Vagina (tissue), 2 donors: ENCODE data around the gene C12orf43. TPM values are rescaled to one million over a fixed set of nuclear protein-coding genes. Genes with fewer than 3 reads are reported as not detected.

ENCODE experiments used
- DNase-seq, 2 donors: peaks; one replicate each; pipeline ENCODE4 v3.0.0-alpha.2; 2017; ENCODE audit errors: extremely low spot score in 2 of 2
- H3K27ac ChIP-seq: fragments of 200-600 bp; sonication (generic); one replicate; pipeline ENCODE4 v1.5.1; 2019
- H3K27me3 ChIP-seq: fragments of 200-600 bp; sonication (generic); one replicate; pipeline ENCODE4 v1.5.1; 2019
- H3K36me3 ChIP-seq, 2 donors: fragments of 200-600 bp; sonication (generic); one replicate each; pipeline ENCODE4 v1.5.1; 2017 to 2019
- H3K4me1 ChIP-seq: fragments of 200-600 bp; sonication (generic); one replicate; pipeline ENCODE4 v1.5.1; 2019
- H3K4me3 ChIP-seq, 2 donors: fragments of 200-600 bp; sonication (generic); 1 replicate in 1 of 2; 2 replicates in 1 of 2; pipeline ENCODE4 v1.5.1; 2016 to 2019
- H3K9me3 ChIP-seq: fragments of 200-600 bp; sonication (generic); one replicate; pipeline ENCODE4 v1.5.1; 2019
- POLR2A ChIP-seq, 2 donors: fragments of 450-650 bp; IDR thresholded peaks; one replicate each; pipeline ENCODE4 v1.6.1; 2017; ENCODE audit warnings: antibody characterized with exemption in 2 of 2, mild to moderate bottlenecking in 2 of 2, moderate library complexity in 2 of 2
- POLR2AphosphoS5 ChIP-seq, 2 donors: sonication (generic); formaldehyde crosslinking; IDR thresholded peaks; one replicate each; pipeline ENCODE4 v1.9.0; 2017; ENCODE audit warnings: antibody characterized with exemption in 2 of 2, mild to moderate bottlenecking in 2 of 2, low read depth in 1 of 2; ENCODE audit not compliant: insufficient read depth in 1 of 2
- intact Hi-C: fragments of 100-400 bp; cut with DNase I; formaldehyde crosslinking; loops from one replicate; pipeline ENCODE4 v1.15.1; 2023
- total RNA-seq: library from RNA; depleted of rRNA; stranded (reverse); fragments of >200 nt; gene quantifications from one replicate; pipeline ENCODE4 v1.2.3, GENCODE V29; 2016
- TF ChIP-seq, protein P1 (sequence below), 3 experiments: fragments of 450-650 bp in 2 of 3; fragments of 200-600 bp in 1 of 3; sonication (generic) in 1 of 3; IDR thresholded peaks; one replicate each; pipeline ENCODE4 v1.5.1; 2017 to 2019; ENCODE audit warnings: antibody characterized with exemption in 3 of 3, mild to moderate bottlenecking in 2 of 3, moderate library complexity in 2 of 3

The C12orf43 gene
- total RNA-seq, 1 donor from 2014 or later: 7.4 TPM

GRCh38 chr12:120983759-120984158, 32.5 kb downstream of the C12orf43 start:
- TF ChIP-seq, protein P1, sequence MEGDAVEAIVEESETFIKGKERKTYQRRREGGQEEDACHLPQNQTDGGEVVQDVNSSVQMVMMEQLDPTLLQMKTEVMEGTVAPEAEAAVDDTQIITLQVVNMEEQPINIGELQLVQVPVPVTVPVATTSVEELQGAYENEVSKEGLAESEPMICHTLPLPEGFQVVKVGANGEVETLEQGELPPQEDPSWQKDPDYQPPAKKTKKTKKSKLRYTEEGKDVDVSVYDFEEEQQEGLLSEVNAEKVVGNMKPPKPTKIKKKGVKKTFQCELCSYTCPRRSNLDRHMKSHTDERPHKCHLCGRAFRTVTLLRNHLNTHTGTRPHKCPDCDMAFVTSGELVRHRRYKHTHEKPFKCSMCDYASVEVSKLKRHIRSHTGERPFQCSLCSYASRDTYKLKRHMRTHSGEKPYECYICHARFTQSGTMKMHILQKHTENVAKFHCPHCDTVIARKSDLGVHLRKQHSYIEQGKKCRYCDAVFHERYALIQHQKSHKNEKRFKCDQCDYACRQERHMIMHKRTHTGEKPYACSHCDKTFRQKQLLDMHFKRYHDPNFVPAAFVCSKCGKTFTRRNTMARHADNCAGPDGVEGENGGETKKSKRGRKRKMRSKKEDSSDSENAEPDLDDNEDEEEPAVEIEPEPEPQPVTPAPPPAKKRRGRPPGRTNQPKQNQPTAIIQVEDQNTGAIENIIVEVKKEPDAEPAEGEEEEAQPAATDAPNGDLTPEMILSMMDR (IDR thresholded peaks at IDR 0.05): no peak
- no peak for TF ChIP-seq POLR2A (IDR thresholded peaks at IDR 0.05)
- TF ChIP-seq POLR2AphosphoS5 (IDR thresholded peaks at IDR 0.05; ENCODE audit: insufficient read depth in 1 of 2, low read depth in 1 of 2): no peak
- H3K4me1 ChIP-seq: no peaks in the 10 kb centered on the region
- intact Hi-C loops: no loop called here
- no peaks in the 10 kb centered on the region for H3K36me3 ChIP-seq
- no peaks in the 10 kb centered on the region for H3K27me3 ChIP-seq
- H3K4me3 ChIP-seq: no peak overlapping the region
- H3K27ac ChIP-seq: no peak overlapping the region
- no peak for DNase-seq
- H3K9me3 ChIP-seq: no peaks in the 10 kb centered on the region

GRCh38 chr12:120982659-120983058, 33.6 kb downstream of the C12orf43 start:
- intact Hi-C loops: no loop called here

DNA sequence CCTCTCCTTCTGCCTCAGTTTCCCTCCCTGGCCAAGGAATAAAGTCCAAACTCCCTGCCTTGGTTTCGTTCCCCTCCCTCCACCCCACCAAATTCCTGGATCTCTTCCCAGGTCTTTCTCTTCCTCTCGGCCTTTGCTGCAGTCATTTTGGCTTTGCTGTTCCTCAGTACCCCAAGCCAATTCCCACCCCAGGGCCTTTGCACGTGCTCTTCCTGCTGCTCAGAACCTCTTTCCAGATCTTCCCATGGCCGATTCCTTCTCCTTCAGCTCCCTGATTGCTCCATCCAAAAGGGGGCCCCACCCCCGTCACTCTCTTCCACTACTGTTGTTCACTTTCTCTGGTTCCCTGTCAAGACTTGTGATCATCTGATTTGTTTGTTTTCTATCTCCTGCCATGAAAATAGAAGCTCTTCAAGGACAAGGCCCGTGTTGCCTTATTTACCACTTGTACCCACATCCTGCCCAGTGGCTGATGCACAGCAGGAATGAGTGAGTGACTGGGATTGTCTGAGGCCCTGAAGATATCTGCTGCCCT, 34.8 kb downstream of the C12orf43 start:
- intact Hi-C loops: no loop called here
- TF ChIP-seq POLR2AphosphoS5 (IDR thresholded peaks at IDR 0.05; ENCODE audit: insufficient read depth in 1 of 2, low read depth in 1 of 2) (no peak), POLR2A (IDR thresholded peaks at IDR 0.05) (no peak)
- TF ChIP-seq, protein P1 (IDR thresholded peaks at IDR 0.05): no peak
- no peak for DNase-seq
- Histone ChIP-seq H3K9me3 (no peaks in the 10 kb centered on the region), H3K4me1 (no peaks in the 10 kb centered on the region), H3K27me3 (no peaks in the 10 kb centered on the region), H3K27ac (no peak overlapping the region), H3K4me3 (no peak overlapping the region), H3K36me3 (no peaks in the 10 kb centered on the region)

More at GRCh38 chr12:120982659-120983058, 33.6 kb downstream of the C12orf43 start:
- no peak for DNase-seq
- Histone ChIP-seq H3K27me3 (no peaks in the 10 kb centered on the region), H3K9me3 (no peaks in the 10 kb centered on the region), H3K4me1 (no peaks in the 10 kb centered on the region), H3K4me3 (no peak overlapping the region), H3K36me3 (no peaks in the 10 kb centered on the region), H3K27ac (no peak overlapping the region)
- TF ChIP-seq, protein P1 (IDR thresholded peaks at IDR 0.05): no peak
- TF ChIP-seq POLR2AphosphoS5 (IDR thresholded peaks at IDR 0.05; ENCODE audit: insufficient read depth in 1 of 2, low read depth in 1 of 2) (no peak), POLR2A (IDR thresholded peaks at IDR 0.05) (no peak)

DNA sequence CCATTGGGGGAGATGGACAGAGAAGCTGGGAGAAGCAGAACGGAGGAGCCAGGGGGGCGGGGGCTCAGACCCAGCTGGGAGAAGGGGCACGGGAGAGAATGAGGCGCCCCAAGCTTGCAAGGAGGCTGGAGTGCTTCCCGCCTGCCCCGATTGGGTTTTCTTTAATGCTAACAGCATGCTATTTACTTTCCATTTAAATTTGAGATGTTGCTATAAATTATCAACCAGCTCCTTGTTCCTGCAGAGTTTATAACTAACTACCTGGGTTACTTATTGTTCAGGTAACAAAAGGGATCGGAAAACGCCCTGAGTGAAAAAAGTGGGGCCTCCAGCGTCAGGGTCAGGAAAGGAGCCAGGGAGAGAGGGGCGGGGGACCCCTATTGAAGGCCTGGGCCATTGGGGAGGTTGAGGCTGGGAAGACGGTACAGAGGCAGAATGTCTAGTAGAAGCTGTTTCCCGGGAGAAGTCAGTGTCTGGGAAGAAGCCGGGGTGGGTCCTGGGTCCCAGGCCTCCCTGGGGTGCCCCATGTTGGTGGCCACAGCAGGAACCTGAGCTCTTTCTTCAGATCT, 35.4 kb downstream of the C12orf43 start:
- DNase-seq: no peak
- intact Hi-C loops: no loop called here
- Histone ChIP-seq H3K27ac (no peak overlapping the region), H3K27me3 (no peaks in the 10 kb centered on the region), H3K4me1 (no peaks in the 10 kb centered on the region), H3K36me3 (no peaks in the 10 kb centered on the region), H3K4me3 (no peak overlapping the region), H3K9me3 (no peaks in the 10 kb centered on the region)
- TF ChIP-seq POLR2AphosphoS5 (IDR thresholded peaks at IDR 0.05; ENCODE audit: insufficient read depth in 1 of 2, low read depth in 1 of 2) (no peak), POLR2A (IDR thresholded peaks at IDR 0.05) (no peak)
- TF ChIP-seq, protein P1 (IDR thresholded peaks at IDR 0.05): no peak
